GM18909 (cell line): ENCODE data around the gene KRT15.

Experiments
- ATAC-seq: cut with Tn5 transposase; IDR thresholded peaks from one replicate; pipeline ENCODE4 v1.9.1; 2021; ENCODE audit warnings: mild to moderate bottlenecking; ENCODE audit not compliant: unreplicated experiment, poor library complexity

KRT15 gene

GRCh38 chr17:41484920-41485904, 33.5 kb downstream of the KRT15 start:
- ATAC-seq = no peak

- no peak for ATAC-seq
Measured at GRCh38 chr17:41483991-41484826, 34.5 kb downstream of the KRT15 start.

GRCh38 chr17:41483531-41483930, 35.2 kb downstream of the KRT15 start:
- no peak for ATAC-seq

- no peak for ATAC-seq
Measured at GRCh38 chr17:41481036-41481435, 37.7 kb downstream of the KRT15 start, which contains the start of gene KRT35. Gene KRT35, minus strand, starts transcription at chr17:41481151. Its CDS starts 54 bp downstream, at chr17:41481097.

- no peak for ATAC-seq
Measured at GRCh38 chr17:41480581-41480980, 38.1 kb downstream of the KRT15 start.

GRCh38 chr17:41480136-41480535, 38.6 kb downstream of the KRT15 start:
- ATAC-seq = no peak

GRCh38 chr17:41478237-41478636, 40.5 kb downstream of the KRT15 start:
- no peak for ATAC-seq

- ATAC-seq = no peak
Measured at GRCh38 chr17:41476866-41477815, 41.5 kb downstream of the KRT15 start.

GRCh38 chr17:41475421-41475820, 43.3 kb downstream of the KRT15 start:
- no peak for ATAC-seq

- ATAC-seq = no peak
Measured at GRCh38 chr17:41474863-41475262, 43.8 kb downstream of the KRT15 start.

GRCh38 chr17:41468346-41468745, 50.3 kb downstream of the KRT15 start:
- ATAC-seq = no peak

GRCh38 chr17:41467561-41467960, 51.1 kb downstream of the KRT15 start:
- no peak for ATAC-seq

GRCh38 chr17:41466988-41467387, 51.7 kb downstream of the KRT15 start, which contains the start of gene KRT32:
Gene KRT32, minus strand, starts transcription at chr17:41467386. Its CDS starts 61 bp downstream, at chr17:41467325.
- no peak for ATAC-seq

GRCh38 chr17:41464682-41465081, 54.0 kb downstream of the KRT15 start:
- ATAC-seq = no peak

GRCh38 chr17:41464173-41464572, 54.5 kb downstream of the KRT15 start:
- no peak for ATAC-seq

GRCh38 chr17:41463746-41464145, 54.9 kb downstream of the KRT15 start:
- ATAC-seq = no peak
